ENCODE measurements around the gene KRT37.

- TF ChIP-seq POLR2A (IDR thresholded peaks at IDR 0.05) = no peak
- TF ChIP-seq POLR2AphosphoS5 (IDR thresholded peaks at IDR 0.05) = no peak
Measured at GRCh38 chr17:41394254-41394996, 30.0 kb downstream of the KRT37 start.

Data from spleen (tissue), 3 donors.